ENCODE measurements around the gene PLPPR1.

DNA sequence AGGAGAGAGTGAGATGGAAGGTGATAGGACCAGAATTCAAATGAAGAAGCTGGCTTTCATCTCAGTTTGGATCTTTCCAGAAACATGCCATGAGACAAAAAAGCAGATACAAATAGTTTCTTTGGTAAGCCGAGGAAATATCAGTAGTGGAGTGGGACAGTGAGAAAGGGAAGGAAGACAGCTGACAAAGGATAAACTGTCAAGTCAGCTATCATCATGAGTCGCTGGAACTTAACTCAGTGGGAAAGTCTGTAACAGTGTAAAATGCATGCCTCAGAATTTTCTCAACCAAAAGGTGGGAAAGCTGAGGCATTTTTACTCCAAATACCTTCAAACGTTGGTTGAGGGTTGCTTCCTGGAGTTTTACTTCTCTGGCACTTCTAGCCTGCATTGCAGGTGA, 129.8 kb downstream of the PLPPR1 start:
- TF ChIP-seq, protein P1, sequence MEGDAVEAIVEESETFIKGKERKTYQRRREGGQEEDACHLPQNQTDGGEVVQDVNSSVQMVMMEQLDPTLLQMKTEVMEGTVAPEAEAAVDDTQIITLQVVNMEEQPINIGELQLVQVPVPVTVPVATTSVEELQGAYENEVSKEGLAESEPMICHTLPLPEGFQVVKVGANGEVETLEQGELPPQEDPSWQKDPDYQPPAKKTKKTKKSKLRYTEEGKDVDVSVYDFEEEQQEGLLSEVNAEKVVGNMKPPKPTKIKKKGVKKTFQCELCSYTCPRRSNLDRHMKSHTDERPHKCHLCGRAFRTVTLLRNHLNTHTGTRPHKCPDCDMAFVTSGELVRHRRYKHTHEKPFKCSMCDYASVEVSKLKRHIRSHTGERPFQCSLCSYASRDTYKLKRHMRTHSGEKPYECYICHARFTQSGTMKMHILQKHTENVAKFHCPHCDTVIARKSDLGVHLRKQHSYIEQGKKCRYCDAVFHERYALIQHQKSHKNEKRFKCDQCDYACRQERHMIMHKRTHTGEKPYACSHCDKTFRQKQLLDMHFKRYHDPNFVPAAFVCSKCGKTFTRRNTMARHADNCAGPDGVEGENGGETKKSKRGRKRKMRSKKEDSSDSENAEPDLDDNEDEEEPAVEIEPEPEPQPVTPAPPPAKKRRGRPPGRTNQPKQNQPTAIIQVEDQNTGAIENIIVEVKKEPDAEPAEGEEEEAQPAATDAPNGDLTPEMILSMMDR (IDR thresholded peaks at IDR 0.05): no peak
- no peak for TF ChIP-seq POLR2A (IDR thresholded peaks at IDR 0.05)
- TF ChIP-seq POLR2AphosphoS5 (IDR thresholded peaks at IDR 0.05): no peak

Data from gastroesophageal sphincter (tissue), 3 donors.